Liver (tissue), 9 donors: Measurements from ENCODE around the gene BCL2. TPM values are rescaled to one million over a fixed set of nuclear protein-coding genes. Genes with fewer than 3 reads are reported as not detected.

Experiments
- DNase-seq: peaks from one replicate; pipeline ENCODE4 v3.0.0-alpha.2; 2017; ENCODE audit warnings: low spot score
- H3K27ac ChIP-seq, 2 donors: one replicate each; pipeline ENCODE4 v1.7.0; 2013; ENCODE audit warnings: inconsistent platforms in 2 of 2, low read length in 2 of 2, control low read depth in 1 of 2, low read depth in 1 of 2, mild to moderate bottlenecking in 1 of 2
- H3K27me3 ChIP-seq, 4 donors: one replicate each; pipeline versions ENCODE4 v1.6.1 to v1.7.0; 2013; ENCODE audit warnings: low read length in 3 of 4, inconsistent platforms in 1 of 4, mild to moderate bottlenecking in 1 of 4, moderate library complexity in 1 of 4; ENCODE audit not compliant: control insufficient read depth in 4 of 4, insufficient read depth in 4 of 4
- H3K36me3 ChIP-seq, 4 donors: one replicate each; pipeline versions ENCODE4 v1.6.1 to v1.7.0; 2013; ENCODE audit warnings: low read length in 3 of 4, mild to moderate bottlenecking in 3 of 4, low read depth in 1 of 4, moderate library complexity in 1 of 4; ENCODE audit not compliant: control insufficient read depth in 4 of 4, insufficient read depth in 3 of 4
- H3K4me1 ChIP-seq, 4 donors: one replicate each; pipeline versions ENCODE4 v1.6.1 to v1.7.0; 2013; ENCODE audit warnings: low read length in 3 of 4, mild to moderate bottlenecking in 3 of 4, moderate library complexity in 1 of 4; ENCODE audit not compliant: control insufficient read depth in 4 of 4, insufficient read depth in 4 of 4
- H3K4me3 ChIP-seq, 3 donors: one replicate each; pipeline versions ENCODE4 v1.6.1 to v1.7.0; 2013; ENCODE audit warnings: low read length in 3 of 3, control low read depth in 1 of 3, low read depth in 1 of 3, mild to moderate bottlenecking in 1 of 3
- H3K9ac ChIP-seq, 2 donors: one replicate each; pipeline ENCODE4 v1.7.0; 2013; ENCODE audit warnings: low read length in 2 of 2, mild to moderate bottlenecking in 2 of 2, moderate library complexity in 2 of 2, control low read depth in 1 of 2, low read depth in 1 of 2
- H3K9me3 ChIP-seq, 4 donors: one replicate each; pipeline versions ENCODE4 v1.6.1 to v1.7.0; 2013; ENCODE audit warnings: low read length in 3 of 4; ENCODE audit not compliant: control insufficient read depth in 4 of 4
- ATF3 ChIP-seq: IDR thresholded peaks from 2 replicates; pipeline ENCODE4 v1.6.1; 2016; ENCODE audit warnings: antibody characterized with exemption
- EGR1 ChIP-seq, 2 donors: IDR thresholded peaks; 2 replicates each; pipeline ENCODE4 v1.6.1; 2016 to 2018; ENCODE audit warnings: antibody characterized with exemption in 2 of 2, low read depth in 2 of 2
- FOXA1 ChIP-seq: IDR thresholded peaks from 2 replicates; pipeline ENCODE4 v1.6.1; 2016; ENCODE audit warnings: antibody characterized with exemption
- FOXA2 ChIP-seq: IDR thresholded peaks from 2 replicates; pipeline ENCODE4 v1.6.1; 2016; ENCODE audit warnings: antibody characterized with exemption
- GABPA ChIP-seq, 2 donors: IDR thresholded peaks in 1 of 2; conservative IDR thresholded peaks in 1 of 2; 2 replicates each; pipeline ENCODE4 v1.6.1; 2016; ENCODE audit warnings: antibody characterized with exemption in 2 of 2, mild to moderate bottlenecking in 1 of 2, moderate library complexity in 1 of 2
- HNF4A ChIP-seq, 2 donors: conservative IDR thresholded peaks; 2 replicates each; pipeline ENCODE4 v1.6.1; 2016; ENCODE audit warnings: antibody characterized with exemption in 2 of 2, mild to moderate bottlenecking in 2 of 2
- HNF4G ChIP-seq: IDR thresholded peaks from 2 replicates; pipeline ENCODE4 v1.6.1; 2016; ENCODE audit warnings: antibody characterized with exemption
- JUND ChIP-seq, 2 donors: IDR thresholded peaks; 2 replicates each; pipeline ENCODE4 v1.6.1; 2016; ENCODE audit warnings: antibody characterized with exemption in 2 of 2
- MAX ChIP-seq: IDR thresholded peaks from 2 replicates; pipeline ENCODE4 v1.6.1; 2016; ENCODE audit warnings: antibody characterized with exemption
- NR2F2 ChIP-seq: IDR thresholded peaks from 2 replicates; pipeline ENCODE4 v1.6.1; 2016; ENCODE audit warnings: antibody characterized with exemption
- RAD21 ChIP-seq, 2 donors: IDR thresholded peaks; 2 replicates each; pipeline ENCODE4 v1.6.1; 2016; ENCODE audit warnings: antibody characterized with exemption in 2 of 2, mild to moderate bottlenecking in 2 of 2
- REST ChIP-seq: IDR thresholded peaks from 2 replicates; pipeline ENCODE4 v1.6.1; 2016; ENCODE audit warnings: antibody characterized with exemption, mild to moderate bottlenecking
- RXRA ChIP-seq, 2 donors: IDR thresholded peaks; 2 replicates each; pipeline ENCODE4 v1.6.1; 2017 to 2018; ENCODE audit warnings: antibody characterized with exemption in 2 of 2, mild to moderate bottlenecking in 1 of 2
- TAF1 ChIP-seq: conservative IDR thresholded peaks from 2 replicates; pipeline ENCODE4 v1.6.1; 2016; ENCODE audit warnings: antibody characterized with exemption, mild to moderate bottlenecking
- YY1 ChIP-seq: IDR thresholded peaks from 2 replicates; pipeline ENCODE4 v1.6.1; 2016; ENCODE audit warnings: antibody characterized with exemption, mild to moderate bottlenecking
- WGBS: extraction: QIAGEN DNeasy Blood & Tissue Kit; methylation state at CpG from one replicate; pipeline ENCODE4 v1.1.7; 2013; 5-methylcytosine and 5-hydroxymethylcytosine counted together
- polyA plus RNA-seq, 2 donors: library from polyadenylated mRNA; stranded (reverse) in 1 of 2; unstranded in 1 of 2; fragments of 200-250 nt in 1 of 2; fragments of >200 nt in 1 of 2; fragmentation: Nextera tagmentation in 1 of 2; extraction: Ambion mirVana in 1 of 2; gene quantifications; one replicate each; pipeline versions ENCODE4 v1.2.1 to v1.2.3, GENCODE V29; 2013 to 2015
- total RNA-seq, 2 donors: library from RNA; depleted of rRNA; stranded (reverse); fragments of >200 nt; gene quantifications; one replicate each; pipeline ENCODE4 v1.2.3, GENCODE V29; 2014
- TF ChIP-seq, protein P1 (sequence below): fragments of 150-350 bp; IDR thresholded peaks from 2 replicates; pipeline ENCODE4 v1.5.1; 2017; ENCODE audit warnings: improper control_type of control experiment, low read depth, low read length; ENCODE audit not compliant: missing input control
- TF ChIP-seq, protein P2 (sequence below): IDR thresholded peaks from 2 replicates; pipeline ENCODE4 v1.6.1; 2016; ENCODE audit warnings: antibody characterized with exemption
- donor health status: healthy.
- donor health status: healthy.
- donor health status: healthy.
- donor health status: healthy.
- donor health status: healthy.

BCL2 gene
- total and polyA plus RNA-seq, 4 donors = 0.40 to 3.9 (median 1.4) TPM

GRCh38 chr18:63189041-63189440 lies 130.5 kb downstream of the BCL2 start:
- Histone ChIP-seq H3K9me3 (no peaks in the 10 kb centered on the region), H3K4me1 (peaks cover 0 to 3% (median 0%) of the 10 kb centered on the region in 4 donors), H3K4me3 (no peak overlapping the region), H3K27me3 (no peaks in the 10 kb centered on the region), H3K9ac (no peak overlapping the region), H3K27ac (no peak overlapping the region), H3K36me3 (no peaks in the 10 kb centered on the region)
- no peak for TF ChIP-seq HNF4G
- TF ChIP-seq HNF4A (conservative IDR thresholded peaks at IDR 0.05) = no peak
- TF ChIP-seq MAX = no peak
- no peak for TF ChIP-seq FOXA2
- TF ChIP-seq, protein P1, sequence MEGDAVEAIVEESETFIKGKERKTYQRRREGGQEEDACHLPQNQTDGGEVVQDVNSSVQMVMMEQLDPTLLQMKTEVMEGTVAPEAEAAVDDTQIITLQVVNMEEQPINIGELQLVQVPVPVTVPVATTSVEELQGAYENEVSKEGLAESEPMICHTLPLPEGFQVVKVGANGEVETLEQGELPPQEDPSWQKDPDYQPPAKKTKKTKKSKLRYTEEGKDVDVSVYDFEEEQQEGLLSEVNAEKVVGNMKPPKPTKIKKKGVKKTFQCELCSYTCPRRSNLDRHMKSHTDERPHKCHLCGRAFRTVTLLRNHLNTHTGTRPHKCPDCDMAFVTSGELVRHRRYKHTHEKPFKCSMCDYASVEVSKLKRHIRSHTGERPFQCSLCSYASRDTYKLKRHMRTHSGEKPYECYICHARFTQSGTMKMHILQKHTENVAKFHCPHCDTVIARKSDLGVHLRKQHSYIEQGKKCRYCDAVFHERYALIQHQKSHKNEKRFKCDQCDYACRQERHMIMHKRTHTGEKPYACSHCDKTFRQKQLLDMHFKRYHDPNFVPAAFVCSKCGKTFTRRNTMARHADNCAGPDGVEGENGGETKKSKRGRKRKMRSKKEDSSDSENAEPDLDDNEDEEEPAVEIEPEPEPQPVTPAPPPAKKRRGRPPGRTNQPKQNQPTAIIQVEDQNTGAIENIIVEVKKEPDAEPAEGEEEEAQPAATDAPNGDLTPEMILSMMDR = no peak
- no peak for TF ChIP-seq GABPA (IDR thresholded peaks at IDR 0.05 in 1 of 2, conservative IDR thresholded peaks at IDR 0.05 in 1 of 2)
- TF ChIP-seq REST = no peak
- TF ChIP-seq JUND (IDR thresholded peaks at IDR 0.05) = no peak
- TF ChIP-seq YY1 = no peak
- no peak for DNase-seq
- 89% methylated on average over 2 of the region's 2 CpGs for WGBS

DNA sequence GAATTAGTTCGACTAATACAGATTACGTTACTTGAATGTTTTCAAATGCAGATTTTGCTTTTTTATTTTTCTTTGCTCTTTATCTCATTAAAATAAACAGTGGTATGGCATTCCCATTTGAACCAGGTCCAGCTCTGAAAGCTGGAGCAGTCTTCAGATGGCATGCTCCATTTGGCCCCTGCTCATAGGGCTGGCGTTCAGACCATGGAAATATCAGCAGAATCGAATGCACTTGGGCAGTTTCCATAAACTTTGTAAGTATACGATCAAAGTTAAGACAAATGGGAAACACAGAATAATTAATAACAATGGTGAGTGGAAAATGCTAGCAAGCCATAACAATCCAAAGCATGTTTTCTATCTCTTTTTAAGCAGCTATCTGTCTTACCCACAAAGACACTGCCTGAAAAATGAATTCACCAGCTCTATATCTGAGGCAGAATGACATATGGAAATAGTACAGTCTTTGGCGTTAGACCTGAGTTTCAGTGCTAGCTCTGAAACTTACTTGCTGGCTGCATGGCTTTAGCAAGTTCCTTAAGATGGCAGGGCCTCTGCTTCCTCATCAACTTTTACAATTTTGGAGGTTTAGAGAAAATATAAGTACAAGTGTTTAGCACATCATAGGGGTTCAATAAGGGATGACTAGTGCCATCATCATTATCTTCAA lies 131.6 kb downstream of the BCL2 start:
- no peaks in the 10 kb centered on the region for H3K36me3 ChIP-seq
- no peak for DNase-seq
- H3K4me1 ChIP-seq = peaks cover 0 to 3% (median 0%) of the 10 kb centered on the region in 4 donors
- TF ChIP-seq HNF4G (no peak), EGR1 (IDR thresholded peaks at IDR 0.05; ENCODE audit: low read depth in 2 of 2) (no peak), TAF1 (no peak), REST (no peak), ATF3 (no peak), NR2F2 (no peak), FOXA1 (no peak), RXRA (IDR thresholded peaks at IDR 0.05) (no peak), RAD21 (IDR thresholded peaks at IDR 0.05) (no peak), YY1 (no peak), GABPA (IDR thresholded peaks at IDR 0.05 in 1 of 2, conservative IDR thresholded peaks at IDR 0.05 in 1 of 2) (no peak)
- TF ChIP-seq, protein P2, sequence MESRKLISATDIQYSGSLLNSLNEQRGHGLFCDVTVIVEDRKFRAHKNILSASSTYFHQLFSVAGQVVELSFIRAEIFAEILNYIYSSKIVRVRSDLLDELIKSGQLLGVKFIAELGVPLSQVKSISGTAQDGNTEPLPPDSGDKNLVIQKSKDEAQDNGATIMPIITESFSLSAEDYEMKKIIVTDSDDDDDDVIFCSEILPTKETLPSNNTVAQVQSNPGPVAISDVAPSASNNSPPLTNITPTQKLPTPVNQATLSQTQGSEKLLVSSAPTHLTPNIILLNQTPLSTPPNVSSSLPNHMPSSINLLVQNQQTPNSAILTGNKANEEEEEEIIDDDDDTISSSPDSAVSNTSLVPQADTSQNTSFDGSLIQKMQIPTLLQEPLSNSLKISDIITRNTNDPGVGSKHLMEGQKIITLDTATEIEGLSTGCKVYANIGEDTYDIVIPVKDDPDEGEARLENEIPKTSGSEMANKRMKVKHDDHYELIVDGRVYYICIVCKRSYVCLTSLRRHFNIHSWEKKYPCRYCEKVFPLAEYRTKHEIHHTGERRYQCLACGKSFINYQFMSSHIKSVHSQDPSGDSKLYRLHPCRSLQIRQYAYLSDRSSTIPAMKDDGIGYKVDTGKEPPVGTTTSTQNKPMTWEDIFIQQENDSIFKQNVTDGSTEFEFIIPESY = no peak
- H3K4me3 ChIP-seq = no peak overlapping the region
- 87% methylated on average over 6 of the region's 6 CpGs for WGBS
- no peak overlapping the region for H3K27ac ChIP-seq
- H3K9me3 ChIP-seq = no peaks in the 10 kb centered on the region
- H3K27me3 ChIP-seq = no peaks in the 10 kb centered on the region
- no peak overlapping the region for H3K9ac ChIP-seq
